H9 (cell line): ENCODE data around the gene LMBR1. TPM values are rescaled to one million over a fixed set of nuclear protein-coding genes. Genes with fewer than 3 reads are reported as not detected.

Experiments
- DNase-seq: peaks from one replicate; pipeline ENCODE4 v3.0.0-alpha.2; 2017
- H2AFZ ChIP-seq: one replicate; pipeline ENCODE4 v1.6.1; 2013; ENCODE audit warnings: mild to moderate bottlenecking, low read length, control low read depth, moderate library complexity
- H2AK5ac ChIP-seq: 2 replicates; pipeline ENCODE4 v1.6.1; 2013; ENCODE audit warnings: low read length, control low read depth, mixed read lengths; ENCODE audit not compliant: insufficient read length
- H2BK120ac ChIP-seq: one replicate; pipeline ENCODE4 v1.6.1; 2013; ENCODE audit warnings: low read depth, mild to moderate bottlenecking, low read length, control low read depth, inconsistent platforms; ENCODE audit not compliant: poor library complexity, severe bottlenecking
- H2BK12ac ChIP-seq: 2 replicates; pipeline ENCODE4 v1.6.1; 2013; ENCODE audit warnings: low read length, control low read depth, mixed read lengths, low read depth; ENCODE audit not compliant: insufficient read length
- H2BK15ac ChIP-seq: 2 replicates; pipeline ENCODE4 v1.6.1; 2013; ENCODE audit warnings: low read depth, low read length, control low read depth
- H2BK20ac ChIP-seq: one replicate; pipeline ENCODE4 v1.6.1; 2013; ENCODE audit warnings: low read depth, mild to moderate bottlenecking, low read length, control low read depth, inconsistent platforms; ENCODE audit not compliant: poor library complexity, severe bottlenecking
- H2BK5ac ChIP-seq: 2 replicates; pipeline ENCODE4 v1.6.1; 2013; ENCODE audit warnings: low read length, control low read depth, mixed read lengths; ENCODE audit not compliant: insufficient read length
- H3K14ac ChIP-seq: 2 replicates; pipeline ENCODE4 v1.6.1; 2013; ENCODE audit warnings: low read length, control low read depth; ENCODE audit not compliant: insufficient read depth
- H3K18ac ChIP-seq: 2 replicates; pipeline ENCODE4 v1.6.1; 2013; ENCODE audit warnings: low read depth, mild to moderate bottlenecking, mixed read lengths, low read length, control low read depth; ENCODE audit not compliant: insufficient read length
- H3K23ac ChIP-seq: 2 replicates; pipeline ENCODE4 v1.6.1; 2013; ENCODE audit warnings: low read length, control low read depth, mixed read lengths, low read depth; ENCODE audit not compliant: insufficient read length
- H3K23me2 ChIP-seq: 2 replicates; pipeline ENCODE4 v1.6.1; 2013; ENCODE audit warnings: low read depth, mild to moderate bottlenecking, mixed read lengths, low read length, control low read depth; ENCODE audit not compliant: insufficient read length, poor library complexity, severe bottlenecking
- H3K27ac ChIP-seq: 2 replicates; pipeline ENCODE4 v1.5.1; 2013; ENCODE audit warnings: low read length, control low read depth, mixed read lengths, low read depth; ENCODE audit not compliant: insufficient read length
- H3K27me3 ChIP-seq: 2 replicates; pipeline ENCODE4 v1.6.1; 2013; ENCODE audit warnings: low read length, control low read depth, inconsistent platforms; ENCODE audit not compliant: insufficient read depth
- H3K4ac ChIP-seq: 2 replicates; pipeline ENCODE4 v1.6.1; 2013; ENCODE audit warnings: low read depth, mild to moderate bottlenecking, control low read depth, inconsistent platforms, low read length, moderate library complexity
- H3K4me1 ChIP-seq: 2 replicates; pipeline ENCODE4 v1.6.1; 2013; ENCODE audit warnings: low read length, control low read depth, inconsistent platforms; ENCODE audit not compliant: insufficient read depth
- H3K4me2 ChIP-seq: 2 replicates; pipeline ENCODE4 v1.6.1; 2013; ENCODE audit warnings: low read length, control low read depth, mixed read lengths; ENCODE audit not compliant: insufficient read length, insufficient read depth
- H3K56ac ChIP-seq: 2 replicates; pipeline ENCODE4 v1.6.1; 2013; ENCODE audit warnings: low read depth, mild to moderate bottlenecking, mixed read lengths, low read length, control low read depth; ENCODE audit not compliant: insufficient read length
- H3K79me1 ChIP-seq: 2 replicates; pipeline ENCODE4 v1.6.1; 2013; ENCODE audit warnings: low read depth, mild to moderate bottlenecking, moderate library complexity, low read length, control low read depth, inconsistent platforms; ENCODE audit not compliant: insufficient read depth, poor library complexity, severe bottlenecking
- H3K79me2 ChIP-seq: 2 replicates; pipeline ENCODE4 v1.6.1; 2013; ENCODE audit warnings: low read length, control low read depth, inconsistent platforms; ENCODE audit not compliant: insufficient read depth
- H3K9ac ChIP-seq: 2 replicates; pipeline ENCODE4 v1.6.1; 2013; ENCODE audit warnings: low read length, control low read depth, mixed read lengths; ENCODE audit not compliant: insufficient read length; ENCODE audit errors: extremely low read depth
- H3K9me3 ChIP-seq: one replicate; pipeline ENCODE4 v1.6.1; 2013; ENCODE audit warnings: low read depth, low read length, inconsistent platforms; ENCODE audit not compliant: control insufficient read depth
- H3T11ph ChIP-seq: one replicate; pipeline ENCODE4 v1.6.1; 2013; ENCODE audit warnings: mild to moderate bottlenecking, low read length, control low read depth, inconsistent platforms
- H4K20me1 ChIP-seq: one replicate; pipeline ENCODE4 v1.6.1; 2013; ENCODE audit not compliant: control insufficient read depth, insufficient read length, insufficient read depth
- H4K5ac ChIP-seq: 2 replicates; pipeline ENCODE4 v1.6.1; 2013; ENCODE audit warnings: low read depth, mild to moderate bottlenecking, mixed read lengths, low read length, control low read depth; ENCODE audit not compliant: insufficient read length
- H4K8ac ChIP-seq: replicated peaks from 2 replicates; pipeline ENCODE4 v1.6.1; 2013; ENCODE audit warnings: low read length, control low read depth, mixed read lengths, low read depth; ENCODE audit not compliant: insufficient read length
- H4K91ac ChIP-seq: 2 replicates; pipeline ENCODE4 v1.6.1; 2013; ENCODE audit warnings: low read depth, mild to moderate bottlenecking, moderate library complexity, mixed read lengths, low read length, control low read depth; ENCODE audit not compliant: insufficient read length
- H3K27ac Mint-ChIP-seq, 3 experiments: 2 replicates in 2 of 3; 3 replicates in 1 of 3; pipeline ENCODE4 v1.8.0; 2020 to 2021; ENCODE audit warnings: mixed read lengths in 3 of 3, mild to moderate bottlenecking in 1 of 3, moderate library complexity in 1 of 3
- H3K27me3 Mint-ChIP-seq: 2 replicates; pipeline ENCODE4 v1.8.0; 2021; ENCODE audit warnings: low read depth, mild to moderate bottlenecking, moderate library complexity, mixed read lengths
- H3K36me3 Mint-ChIP-seq, 3 experiments: 2 replicates in 2 of 3; 3 replicates in 1 of 3; pipeline ENCODE4 v1.8.0; 2020 to 2021; ENCODE audit warnings: low read depth in 3 of 3, mixed read lengths in 3 of 3; ENCODE audit not compliant: insufficient read depth in 1 of 3
- H3K4me1 Mint-ChIP-seq, 2 experiments: 2 replicates each; pipeline ENCODE4 v1.8.0; 2020; ENCODE audit warnings: mixed read lengths in 2 of 2
- H3K4me3 Mint-ChIP-seq, 2 experiments: 2 replicates in 1 of 2; 3 replicates in 1 of 2; pipeline ENCODE4 v1.8.0; 2020 to 2021; ENCODE audit warnings: mild to moderate bottlenecking in 2 of 2, mixed read lengths in 2 of 2, moderate library complexity in 1 of 2
- H3K9me3 Mint-ChIP-seq, 2 experiments: 2 replicates in 1 of 2; 3 replicates in 1 of 2; pipeline ENCODE4 v1.8.0; 2020; ENCODE audit warnings: mild to moderate bottlenecking in 2 of 2, mixed read lengths in 2 of 2, moderate library complexity in 1 of 2
- WGBS: extraction: QIAGEN DNeasy Blood & Tissue Kit; methylation state at CpG from one replicate; pipeline ENCODE4 v1.1.7; 2013; ENCODE audit warnings: missing lambda C conversion rate, low lambda C conversion rate, mixed read lengths; ENCODE audit not compliant: insufficient read length; ENCODE audit errors: extremely low coverage; 5-methylcytosine and 5-hydroxymethylcytosine counted together
- total RNA-seq: library from RNA; stranded (reverse); gene quantifications from 2 replicates; pipeline ENCODE4 v1.2.1, GENCODE V29; 2021
- TF ChIP-seq, protein P1 (sequence below): fragments of 200-600 bp; sonication (generic); conservative IDR thresholded peaks from 3 replicates; pipeline ENCODE4 v1.8.0; 2021; ENCODE audit warnings: antibody characterized with exemption, mild to moderate bottlenecking

LMBR1 gene
- total RNA-seq, 1 experiment from 2014 or later, result 62.3 TPM

DNA sequence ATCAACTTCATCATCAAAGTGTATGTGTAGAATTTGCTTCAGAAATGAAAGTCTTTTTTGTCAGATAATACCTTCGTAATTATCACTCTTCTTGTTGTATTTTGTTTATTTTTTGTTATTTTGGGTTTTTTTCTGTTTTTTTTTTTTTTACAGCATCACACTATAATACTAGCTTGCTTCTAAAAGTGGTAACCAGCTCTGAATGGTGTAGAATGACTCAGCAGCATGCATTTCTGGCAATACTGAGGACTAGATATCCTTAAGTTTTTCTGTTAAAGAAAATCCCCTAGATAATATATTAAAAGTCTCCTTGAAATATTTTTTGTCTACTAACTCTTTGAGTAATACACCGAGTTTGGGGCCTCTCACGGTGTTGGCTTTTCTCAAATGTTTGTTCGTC lies 109.1 kb downstream of the LMBR1 start:
- Histone ChIP-seq H3K4me2 (no peak overlapping the region), H3K18ac (no peak overlapping the region), H3K9ac (no peak overlapping the region), H2AFZ (no peak overlapping the region), H2BK20ac (no peak overlapping the region), H3K79me2 (no peaks in the 10 kb centered on the region), H2AK5ac (no peak overlapping the region), H3K14ac (no peak overlapping the region), H3K27me3 (no peaks in the 10 kb centered on the region), H3T11ph (no peak overlapping the region), H2BK120ac (no peak overlapping the region), H4K8ac (no peak overlapping the region), H2BK5ac (no peak overlapping the region), H3K9me3 (no peaks in the 10 kb centered on the region), H4K5ac (no peak overlapping the region), H3K79me1 (no peaks in the 10 kb centered on the region), H4K20me1 (no peaks in the 10 kb centered on the region), H4K91ac (no peak overlapping the region), H3K27ac (no peak overlapping the region), H3K4me1 (no peaks in the 10 kb centered on the region), H3K56ac (no peak overlapping the region), H3K4ac (no peak overlapping the region), H3K23ac (no peak overlapping the region), H2BK12ac (no peak overlapping the region), H2BK15ac (no peak overlapping the region), H3K23me2 (no peaks in the 10 kb centered on the region)
- Mint-ChIP-seq H3K27ac (peak overlapping the region in 1 of 3 experiments; percentile 61; a peak in 2 of 7 replicates), H3K4me3 (no peak overlapping the region), H3K4me1 (peaks cover 2 to 11% of the 10 kb centered on the region in 2 experiments; a peak in 3 of 4 replicates), H3K27me3 (no peaks in the 10 kb centered on the region), H3K9me3 (no peaks in the 10 kb centered on the region), H3K36me3 (peaks cover 0 to 6% (median 4%) of the 10 kb centered on the region in 3 experiments; a peak in 2 of 7 replicates)
- WGBS, result no CpG with 5 or more reads among the region's 4 CpGs
- DNase-seq, result no peak
- TF ChIP-seq, protein P1, sequence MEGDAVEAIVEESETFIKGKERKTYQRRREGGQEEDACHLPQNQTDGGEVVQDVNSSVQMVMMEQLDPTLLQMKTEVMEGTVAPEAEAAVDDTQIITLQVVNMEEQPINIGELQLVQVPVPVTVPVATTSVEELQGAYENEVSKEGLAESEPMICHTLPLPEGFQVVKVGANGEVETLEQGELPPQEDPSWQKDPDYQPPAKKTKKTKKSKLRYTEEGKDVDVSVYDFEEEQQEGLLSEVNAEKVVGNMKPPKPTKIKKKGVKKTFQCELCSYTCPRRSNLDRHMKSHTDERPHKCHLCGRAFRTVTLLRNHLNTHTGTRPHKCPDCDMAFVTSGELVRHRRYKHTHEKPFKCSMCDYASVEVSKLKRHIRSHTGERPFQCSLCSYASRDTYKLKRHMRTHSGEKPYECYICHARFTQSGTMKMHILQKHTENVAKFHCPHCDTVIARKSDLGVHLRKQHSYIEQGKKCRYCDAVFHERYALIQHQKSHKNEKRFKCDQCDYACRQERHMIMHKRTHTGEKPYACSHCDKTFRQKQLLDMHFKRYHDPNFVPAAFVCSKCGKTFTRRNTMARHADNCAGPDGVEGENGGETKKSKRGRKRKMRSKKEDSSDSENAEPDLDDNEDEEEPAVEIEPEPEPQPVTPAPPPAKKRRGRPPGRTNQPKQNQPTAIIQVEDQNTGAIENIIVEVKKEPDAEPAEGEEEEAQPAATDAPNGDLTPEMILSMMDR, result no peak
